Activated CD4-positive, alpha-beta T cell treated with anti-CD3 and anti-CD28 coated beads, Interleukin-2, amount 10 ng/mL, durations not matched to agents 7 days and 5 days (primary cell): Measurements from ENCODE around the gene POLR1H. TPM values are rescaled to one million over a fixed set of nuclear protein-coding genes. Genes with fewer than 3 reads are reported as not detected.

Experiments used
- CTCF ChIA-PET: fragments of 350-600 bp; sonication (Branson Sonifier 250); formaldehyde crosslinking; loops from one replicate; lab custom pipeline; 2021; ENCODE audit warnings: antibody characterized with exemption; lab: Charles Lee
- POLR2A ChIA-PET: fragments of 350-600 bp; sonication (Branson Sonifier 250); formaldehyde crosslinking; loops from one replicate; lab custom pipeline; 2021; ENCODE audit warnings: antibody characterized with exemption; lab: Charles Lee
- DNase-seq: peaks from one replicate; pipeline ENCODE4 v3.0.0-alpha.2; 2020
- H3K27ac Mint-ChIP-seq: one replicate; pipeline ENCODE4 v1.8.0; 2021; ENCODE audit warnings: mild to moderate bottlenecking, moderate library complexity, mixed read lengths
- H3K27me3 Mint-ChIP-seq: one replicate; pipeline ENCODE4 v1.8.0; 2021; ENCODE audit warnings: mixed read lengths
- H3K36me3 Mint-ChIP-seq: one replicate; pipeline ENCODE4 v1.8.0; 2021; ENCODE audit warnings: low read depth, mixed read lengths
- H3K4me1 Mint-ChIP-seq: one replicate; pipeline ENCODE4 v1.8.0; 2021; ENCODE audit warnings: mixed read lengths
- H3K4me3 Mint-ChIP-seq: one replicate; pipeline ENCODE4 v1.8.0; 2021; ENCODE audit warnings: mild to moderate bottlenecking, moderate library complexity, mixed read lengths
- H3K9me3 Mint-ChIP-seq: one replicate; pipeline ENCODE4 v1.8.0; 2021; ENCODE audit warnings: mixed read lengths
- total RNA-seq, 2 experiments: library from RNA; stranded (reverse); gene quantifications; one replicate each; pipeline ENCODE4 v1.2.3, GENCODE V29; 2021

Gene POLR1H
- total RNA-seq, 2 experiments from 2014 or later, result 52.9 to 59.1 TPM

DNA sequence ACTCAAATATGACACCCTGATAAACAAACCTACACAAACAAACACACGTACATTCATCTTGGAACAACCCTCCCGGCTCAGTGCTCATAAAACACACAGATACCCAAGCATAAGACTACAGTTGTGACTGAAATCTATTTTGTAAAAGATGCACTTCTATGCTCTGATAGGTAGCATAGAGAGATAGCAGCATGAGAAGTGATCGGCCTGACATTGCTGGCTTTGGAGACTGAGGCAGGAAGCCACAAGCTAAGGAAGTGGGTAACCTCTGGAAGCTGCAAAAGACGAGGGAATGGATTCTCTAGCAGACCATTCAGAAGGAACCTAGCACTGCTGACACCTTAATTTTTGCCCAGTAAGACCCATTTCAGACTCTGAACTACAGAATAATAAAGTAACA lies 16.2 kb downstream of the POLR1H start:
- H3K9me3 Mint-ChIP-seq, result no peaks in the 10 kb centered on the region
- CTCF ChIA-PET, result interaction anchor here (1.4 to 2.8 kb wide), 3 partner anchors 20 to 32 kb away, joined by 3 to 8 read pairs (median 3); no protein-coding TSS in a partner anchor
- H3K4me3 Mint-ChIP-seq, result no peak overlapping the region
- H3K27ac Mint-ChIP-seq, result no peak overlapping the region
- peaks cover 72% of the 10 kb centered on the region for H3K27me3 Mint-ChIP-seq
- peaks cover 39% of the 10 kb centered on the region for H3K4me1 Mint-ChIP-seq
- peaks cover 6% of the 10 kb centered on the region for H3K36me3 Mint-ChIP-seq
- DNase-seq, result peak; percentile 22
- POLR2A ChIA-PET, result no interaction called here

DNA sequence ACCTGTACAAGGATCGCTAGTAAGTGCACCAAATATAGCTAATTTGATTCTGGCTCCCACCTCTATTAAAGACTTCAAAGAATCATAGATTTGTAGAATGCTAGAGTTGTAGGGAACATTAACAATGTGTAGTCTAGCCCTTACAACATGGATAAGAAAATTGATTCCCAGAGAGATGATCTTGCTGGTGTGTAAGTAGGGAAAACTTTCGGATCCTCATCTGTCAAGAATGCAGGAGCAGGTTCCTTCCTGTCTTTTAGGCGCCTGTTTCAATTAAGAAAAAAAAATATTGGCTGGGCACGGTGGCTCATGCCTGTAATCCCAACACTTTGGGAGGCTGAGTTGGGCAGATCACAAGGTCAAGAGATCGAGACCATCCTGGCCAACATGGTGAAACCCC lies 26.8 kb downstream of the POLR1H start:
- CTCF ChIA-PET, result interaction anchor here (0.6 to 1.7 kb wide), 4 partner anchors 15 to 1386 kb away, joined by 3 to 6 read pairs (median 4); no protein-coding TSS in a partner anchor
- Mint-ChIP-seq H3K36me3 (no peaks in the 10 kb centered on the region), H3K9me3 (no peaks in the 10 kb centered on the region), H3K4me3 (no peak overlapping the region), H3K27me3 (peaks cover 56% of the 10 kb centered on the region), H3K4me1 (no peaks in the 10 kb centered on the region), H3K27ac (no peak overlapping the region)
- POLR2A ChIA-PET, result no interaction called here
- no peak for DNase-seq

DNA sequence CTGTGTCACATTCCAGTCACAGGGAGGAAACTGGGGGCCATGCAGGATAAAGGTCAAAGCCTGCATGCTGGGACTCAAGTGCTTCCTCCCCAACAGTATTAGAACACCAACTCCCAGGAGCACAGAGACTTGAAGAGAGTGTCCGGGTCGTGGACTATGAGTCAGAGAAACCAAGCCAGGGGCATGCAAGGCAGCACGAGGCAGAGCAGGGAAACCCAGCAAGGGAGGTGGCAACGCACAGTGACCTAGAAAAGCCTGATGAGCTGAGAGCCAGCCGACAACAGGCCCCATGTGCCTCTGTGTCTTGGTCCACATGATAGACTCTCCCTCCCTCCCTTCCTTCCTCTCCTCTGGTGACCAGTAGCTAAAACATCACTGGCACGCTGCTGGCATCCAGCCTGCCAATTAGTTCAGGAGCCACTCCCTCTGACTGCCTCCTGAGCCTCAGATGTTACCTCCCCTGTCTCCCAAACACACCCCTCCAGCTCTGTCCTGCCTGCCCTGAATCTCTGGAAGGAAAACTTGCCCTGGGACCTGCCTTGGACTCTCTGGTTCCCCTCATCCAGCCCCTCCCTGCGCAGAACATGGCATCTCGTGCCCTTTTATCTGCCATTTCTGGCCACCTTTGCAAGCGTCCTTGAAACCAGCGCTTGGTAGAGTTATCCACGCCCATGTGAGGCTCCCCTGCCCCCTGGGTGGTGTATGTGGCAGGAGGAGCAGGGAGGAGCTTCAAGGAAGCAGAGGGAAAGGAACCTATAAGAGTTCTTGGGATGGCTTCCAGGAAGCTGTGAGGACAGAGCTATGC lies 30.7 kb downstream of the POLR1H start:
- Mint-ChIP-seq H3K36me3 (no peaks in the 10 kb centered on the region), H3K9me3 (no peaks in the 10 kb centered on the region), H3K27me3 (peaks cover 73% of the 10 kb centered on the region), H3K27ac (no peak overlapping the region), H3K4me1 (no peaks in the 10 kb centered on the region), H3K4me3 (no peak overlapping the region)
- DNase-seq, result no peak
- ChIA-PET POLR2A (no interaction called here), CTCF (interaction anchor here (0.6 to 1.3 kb wide), 2 partner anchors 12 to 365 kb away, joined by 3 to 5 read pairs; no protein-coding TSS in a partner anchor)

DNA sequence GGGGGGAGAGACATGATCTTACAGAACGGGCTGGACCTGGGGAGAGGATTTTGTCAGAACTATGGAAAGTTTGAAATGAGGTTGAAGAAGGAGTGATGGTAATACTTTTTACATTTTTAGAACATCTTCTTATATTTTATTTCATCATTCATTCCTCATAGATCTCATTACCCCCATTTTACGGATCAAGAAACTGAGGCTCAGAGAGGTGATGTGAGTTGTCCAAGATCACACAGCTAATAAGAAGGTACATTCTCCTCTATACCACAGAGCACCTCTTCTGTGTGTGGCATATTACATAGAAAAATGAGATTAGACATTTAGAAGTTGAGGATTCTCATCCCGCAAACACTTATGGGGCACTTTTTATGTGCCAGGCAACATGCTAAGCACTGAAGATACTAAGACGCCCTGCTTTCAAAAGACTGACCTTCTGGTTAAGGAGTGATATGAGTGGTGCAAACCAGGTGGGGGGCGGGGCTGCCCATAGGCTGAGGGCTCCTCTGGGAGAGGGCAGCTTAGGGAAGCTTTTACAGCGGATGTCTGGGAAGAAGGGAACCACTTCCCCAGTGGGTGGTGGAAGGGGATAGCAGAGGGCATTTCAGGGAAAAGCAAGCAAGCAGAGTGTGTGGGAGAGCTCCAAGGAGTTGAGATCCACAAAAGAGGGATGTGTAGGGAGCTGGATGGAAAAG lies 31.9 kb downstream of the POLR1H start:
- POLR2A ChIA-PET, result no interaction called here
- Mint-ChIP-seq H3K36me3 (no peaks in the 10 kb centered on the region), H3K4me3 (no peak overlapping the region), H3K27me3 (peaks cover 74% of the 10 kb centered on the region), H3K27ac (no peak overlapping the region), H3K4me1 (peaks cover 9% of the 10 kb centered on the region), H3K9me3 (no peaks in the 10 kb centered on the region)
- no peak for DNase-seq
- CTCF ChIA-PET, result interaction anchor here (0.7 to 2.4 kb wide), 4 partner anchors 10 to 304 kb away, joined by 3 to 10 read pairs (median 4); no protein-coding TSS in a partner anchor

DNA sequence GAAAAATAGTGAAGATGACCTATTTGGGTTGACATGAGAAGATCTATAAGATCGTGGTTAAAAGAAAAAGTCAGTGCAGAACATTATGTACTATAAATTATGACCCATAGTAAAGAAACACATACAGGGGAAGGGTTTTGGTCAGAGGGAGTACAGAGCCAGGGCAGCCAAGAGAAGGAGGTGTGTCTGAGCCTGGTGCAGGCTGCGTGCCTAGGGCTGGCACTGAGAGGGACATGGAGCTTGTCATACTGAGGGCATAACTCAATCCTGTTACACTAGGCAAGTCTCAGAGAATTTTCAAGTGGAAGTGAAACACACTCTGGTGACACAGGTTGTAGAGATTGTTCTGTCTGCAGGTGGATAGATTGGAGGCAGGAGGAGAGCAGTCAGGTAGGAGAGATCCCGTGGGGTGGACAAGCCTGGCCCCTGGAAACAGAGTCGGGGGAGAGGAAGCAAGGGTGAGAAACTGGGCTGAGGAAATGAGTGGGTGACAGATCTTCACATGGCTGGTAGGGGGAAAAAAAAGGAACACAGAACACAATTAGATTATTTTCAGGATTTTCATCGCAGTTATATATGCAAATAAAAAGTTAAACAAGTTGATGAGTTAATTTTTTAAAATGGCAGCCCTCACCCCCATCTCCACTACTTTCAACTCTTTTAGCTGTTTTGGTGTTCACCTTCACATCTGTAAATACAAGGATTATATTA lies 33.0 kb downstream of the POLR1H start:
- no peaks in the 10 kb centered on the region for H3K36me3 Mint-ChIP-seq
- ChIA-PET POLR2A (no interaction called here), CTCF (interaction anchor here (1.0 to 2.4 kb wide), 3 partner anchors 9 to 19 kb away, joined by 3 to 10 read pairs (median 5); no protein-coding TSS in a partner anchor)
- H3K4me1 Mint-ChIP-seq, result peaks cover 15% of the 10 kb centered on the region
- no peaks in the 10 kb centered on the region for H3K9me3 Mint-ChIP-seq
- DNase-seq, result no peak
- H3K4me3 Mint-ChIP-seq, result no peak overlapping the region
- no peak overlapping the region for H3K27ac Mint-ChIP-seq
- peaks cover 78% of the 10 kb centered on the region for H3K27me3 Mint-ChIP-seq

DNA sequence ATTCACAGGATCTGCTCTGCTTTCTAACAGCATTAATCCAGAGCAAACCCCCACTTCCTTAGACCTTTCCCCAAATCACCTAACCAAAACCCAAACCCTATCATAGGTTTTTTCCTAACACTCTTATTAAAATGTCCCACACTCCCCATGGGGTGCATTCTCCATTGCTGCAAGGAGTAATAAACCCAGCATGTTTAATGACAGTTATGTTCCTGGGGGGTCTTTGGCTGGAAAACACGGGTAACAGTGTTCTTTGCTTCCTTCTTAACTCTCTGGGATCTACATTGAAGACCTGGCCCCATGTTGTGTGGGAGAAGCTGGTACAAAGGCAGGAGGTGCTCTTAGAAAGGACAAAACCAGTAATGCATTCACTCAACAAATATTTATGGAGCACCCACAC lies 35.8 kb downstream of the POLR1H start:
- DNase-seq, result no peak
- Mint-ChIP-seq H3K9me3 (no peaks in the 10 kb centered on the region), H3K36me3 (no peaks in the 10 kb centered on the region), H3K27me3 (peaks cover 83% of the 10 kb centered on the region), H3K4me3 (no peak overlapping the region), H3K27ac (no peak overlapping the region), H3K4me1 (peaks cover 34% of the 10 kb centered on the region)
- POLR2A ChIA-PET, result no interaction called here
- CTCF ChIA-PET, result interaction anchor here (0.7 to 1.3 kb wide), 3 partner anchors 10 to 35 kb away, joined by 3 read pairs; no protein-coding TSS in a partner anchor

DNA sequence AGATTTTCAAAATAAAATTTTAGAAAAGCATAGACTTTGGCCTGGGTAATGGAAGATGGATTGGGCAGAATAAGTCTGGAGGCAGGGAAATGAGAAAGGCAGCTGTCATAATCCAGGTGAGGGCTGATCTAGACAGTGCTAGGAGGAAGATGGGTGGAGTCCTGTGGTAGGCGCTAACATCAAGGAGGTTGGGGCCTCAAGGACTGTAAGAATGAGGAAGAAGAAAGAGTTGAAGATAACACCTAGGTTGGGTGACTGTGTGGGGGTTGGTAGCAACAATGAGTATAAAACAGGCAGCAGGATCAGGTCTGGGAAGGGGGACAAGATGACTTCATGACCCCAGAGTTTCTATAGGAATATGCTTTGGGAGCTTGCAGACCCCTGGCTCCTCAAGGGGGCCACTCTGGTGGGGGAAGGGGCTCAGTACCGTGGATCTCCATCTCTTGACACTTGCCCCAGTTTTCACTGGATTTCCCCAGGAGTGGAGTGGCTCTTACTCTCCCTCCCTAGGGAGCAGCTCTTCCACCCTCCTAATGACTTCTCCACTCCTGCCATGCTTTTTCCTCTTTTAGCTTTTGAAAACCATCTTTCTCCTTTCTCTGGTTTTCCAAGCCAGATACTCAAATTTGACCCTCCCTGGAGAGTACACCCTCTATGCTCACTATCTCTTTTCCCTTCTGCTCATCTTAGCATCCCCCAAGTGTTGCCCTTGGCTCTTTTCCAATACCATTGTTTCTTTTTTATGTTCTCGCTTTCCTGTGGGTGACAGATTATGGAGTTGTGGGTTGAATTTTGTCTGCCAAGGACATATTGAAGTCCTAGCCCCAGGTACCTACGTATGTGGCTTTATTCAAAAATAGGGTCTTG lies 37.1 kb downstream of the POLR1H start:
- DNase-seq, result peak; percentile 25
- CTCF ChIA-PET, result no interaction called here
- H3K27me3 Mint-ChIP-seq, result peaks cover 76% of the 10 kb centered on the region
- H3K36me3 Mint-ChIP-seq, result no peaks in the 10 kb centered on the region
- peaks cover 43% of the 10 kb centered on the region for H3K4me1 Mint-ChIP-seq
- no peak overlapping the region for H3K27ac Mint-ChIP-seq
- POLR2A ChIA-PET, result no interaction called here
- no peaks in the 10 kb centered on the region for H3K9me3 Mint-ChIP-seq
- H3K4me3 Mint-ChIP-seq, result no peak overlapping the region

DNA sequence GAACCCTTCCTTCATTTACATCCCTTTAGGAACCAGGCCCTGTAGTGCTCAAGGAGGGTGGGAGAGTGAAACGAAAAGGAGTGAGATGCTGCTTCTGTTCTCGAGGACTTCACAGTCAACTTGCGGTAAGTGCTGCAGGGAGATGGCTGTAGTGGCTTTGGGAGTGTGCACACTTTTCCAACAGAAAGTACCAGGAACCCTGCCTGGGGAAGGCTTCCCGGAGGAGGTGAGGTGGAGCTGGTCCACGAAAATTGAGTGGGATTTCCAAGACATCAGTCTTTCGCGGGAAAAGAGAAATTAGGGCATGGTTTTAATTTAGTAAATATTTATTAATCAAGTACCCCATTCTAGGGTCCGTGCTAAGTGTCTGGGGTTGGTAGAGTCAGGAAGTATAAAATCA lies 39.1 kb downstream of the POLR1H start:
- H3K4me3 Mint-ChIP-seq, result no peak overlapping the region
- no peaks in the 10 kb centered on the region for H3K36me3 Mint-ChIP-seq
- H3K27ac Mint-ChIP-seq, result no peak overlapping the region
- ChIA-PET POLR2A (no interaction called here), CTCF (no interaction called here)
- H3K27me3 Mint-ChIP-seq, result peaks cover 72% of the 10 kb centered on the region
- DNase-seq, result no peak
- H3K4me1 Mint-ChIP-seq, result peaks cover 50% of the 10 kb centered on the region
- H3K9me3 Mint-ChIP-seq, result no peaks in the 10 kb centered on the region

DNA sequence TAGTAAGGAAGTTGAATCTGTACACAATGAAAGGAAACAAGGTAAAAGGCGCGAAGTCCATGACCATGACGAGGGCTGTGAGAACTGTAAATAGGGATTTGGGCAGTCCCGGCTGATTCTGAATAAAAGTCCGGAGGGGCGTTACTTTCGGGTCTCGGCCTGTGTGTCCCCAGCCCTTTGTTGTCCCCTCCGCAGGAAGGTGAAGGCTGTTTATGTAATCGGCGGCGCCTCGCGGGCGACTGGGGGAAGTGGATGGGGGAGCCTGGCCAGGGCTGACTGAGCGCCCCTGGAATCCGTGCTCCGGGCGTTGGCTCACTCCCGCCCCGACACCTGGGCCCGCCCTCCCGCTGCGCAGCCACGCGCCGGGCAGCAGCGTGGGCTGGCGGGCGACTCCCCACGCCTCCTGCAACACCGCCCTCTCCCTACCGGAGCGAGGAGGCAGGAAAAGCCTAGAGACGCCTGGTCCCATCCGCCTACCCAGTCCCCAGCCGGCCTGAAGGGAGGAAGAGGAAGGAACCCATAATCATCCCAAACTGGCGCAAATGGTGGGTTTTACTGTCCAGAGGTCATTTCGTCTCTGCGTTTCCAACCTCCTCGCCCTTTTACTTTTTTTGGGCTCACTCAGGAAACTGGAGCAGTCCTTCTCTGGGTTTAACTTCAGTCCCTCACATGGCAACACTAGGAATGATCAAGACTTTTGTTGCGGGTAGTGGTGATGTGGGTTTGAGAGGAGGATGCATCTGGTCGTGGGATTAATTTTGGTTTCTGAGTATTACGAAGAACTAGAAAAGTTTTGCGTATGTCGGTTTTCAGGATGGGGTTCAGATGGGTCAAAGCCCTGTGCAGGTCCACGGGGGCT lies 39.7 kb downstream of the POLR1H start:
- Mint-ChIP-seq H3K4me1 (peaks cover 50% of the 10 kb centered on the region), H3K9me3 (no peaks in the 10 kb centered on the region), H3K4me3 (peak overlapping the region; percentile 56), H3K27ac (peak overlapping the region; percentile 6), H3K36me3 (no peaks in the 10 kb centered on the region), H3K27me3 (peaks cover 68% of the 10 kb centered on the region)
- DNase-seq, result no peak
- CTCF ChIA-PET, result interaction anchor here (1.3 to 1.4 kb wide), 2 partner anchors 10 to 30 kb away, joined by 5 to 7 read pairs; no protein-coding TSS in a partner anchor
- POLR2A ChIA-PET, result no interaction called here

DNA sequence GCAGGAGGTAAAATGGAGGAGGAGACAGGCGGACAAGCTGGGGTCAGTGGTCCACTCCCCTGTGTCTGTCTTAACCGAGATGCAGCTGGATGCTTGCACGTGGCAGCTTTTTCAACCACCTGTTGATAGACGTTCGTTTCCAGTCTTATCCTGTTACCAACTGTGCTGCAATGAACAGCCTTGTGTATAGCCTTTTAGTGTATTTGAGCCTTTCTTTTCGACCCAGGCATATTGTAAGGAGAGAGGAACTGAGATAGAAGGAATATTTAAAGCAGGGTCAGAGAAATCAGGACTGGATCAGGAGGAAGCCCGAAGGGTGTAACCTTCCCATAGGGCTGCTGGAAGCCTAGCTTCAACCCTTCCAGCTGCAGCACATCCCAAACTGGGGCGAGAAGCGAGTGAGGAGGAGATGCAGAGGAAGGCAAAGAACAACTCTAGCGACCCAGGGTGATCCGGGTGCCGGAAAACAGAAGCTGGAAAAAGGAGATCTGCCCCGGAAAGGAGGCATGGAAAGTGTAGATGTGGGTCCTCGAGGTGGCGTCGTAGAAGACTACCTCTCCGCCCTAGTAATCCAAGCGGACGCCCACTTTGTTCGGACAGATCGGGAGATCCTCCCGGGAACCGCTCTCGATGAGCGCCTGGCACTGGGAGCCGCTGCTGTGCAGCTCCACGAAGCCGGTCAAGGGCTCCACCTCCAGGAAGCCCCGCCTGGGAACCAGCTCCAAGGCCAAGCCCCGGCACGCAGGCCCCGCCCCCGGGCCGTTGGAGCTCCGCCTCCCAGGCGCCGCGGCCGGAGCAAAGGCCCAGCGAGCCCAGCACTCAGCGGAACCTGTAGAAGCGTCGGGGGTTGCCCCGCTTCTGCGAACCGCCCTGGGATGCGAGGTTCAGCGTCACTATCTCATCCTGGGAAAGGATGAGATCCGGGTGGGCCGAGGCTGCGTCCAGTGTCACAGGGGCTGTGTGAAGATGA lies 40.7 kb downstream of the POLR1H start:
- Mint-ChIP-seq H3K36me3 (no peaks in the 10 kb centered on the region), H3K27me3 (peaks cover 70% of the 10 kb centered on the region), H3K27ac (peak overlapping the region; percentile 6), H3K4me1 (peaks cover 50% of the 10 kb centered on the region), H3K4me3 (peak overlapping the region; percentile 77), H3K9me3 (no peaks in the 10 kb centered on the region)
- ChIA-PET CTCF (interaction anchor here (0.7 to 1.4 kb wide), 7 partner anchors 9 to 41 kb away, joined by 3 to 7 read pairs (median 4); partner anchors contain the start of genes POLR1H and TRIM40), POLR2A (interaction anchor here (0.7 kb wide), 1 partner anchor 555 kb away, joined by 4 read pairs; no protein-coding TSS in a partner anchor)
- peak; percentile 64 for DNase-seq
